ENCODE data around the gene ARHGAP15.

DNA sequence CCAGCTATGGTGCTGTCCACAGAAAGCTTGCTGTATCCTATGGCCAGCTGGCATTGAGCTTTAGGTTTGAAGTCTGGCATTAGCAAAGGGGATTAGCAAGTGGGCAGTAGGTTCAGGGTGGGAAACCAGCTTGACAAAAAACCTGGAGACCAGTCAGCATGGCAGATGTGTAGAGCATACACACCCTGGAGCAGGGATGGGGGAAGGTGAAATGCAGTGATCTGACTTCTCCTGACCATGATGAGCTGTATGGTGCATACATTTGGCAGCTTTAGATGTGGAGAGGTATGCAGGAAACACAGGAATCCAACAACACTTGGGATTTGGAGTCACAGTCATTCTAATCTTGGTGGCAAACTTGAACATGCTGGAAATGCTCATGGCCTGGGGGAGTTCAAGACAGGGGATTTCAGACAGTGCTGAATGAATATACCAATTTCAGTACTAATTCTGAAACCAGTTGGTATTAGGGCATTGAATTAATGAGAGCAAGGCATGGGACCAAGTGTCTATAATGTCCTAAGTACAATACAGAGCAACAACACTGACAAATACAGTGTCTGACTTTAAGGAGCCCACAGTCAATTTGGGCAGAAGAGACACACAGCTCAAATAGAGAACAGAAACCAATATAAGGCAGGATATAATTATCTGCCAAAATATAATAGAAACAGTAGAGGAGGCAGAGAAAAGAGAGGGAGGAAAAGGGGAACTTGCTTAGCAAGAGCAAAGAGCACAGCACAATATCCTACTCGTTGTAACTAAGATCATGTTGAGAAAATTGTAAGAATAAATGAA is 11.8 kb downstream of the ARHGAP15 start:
- no peak for TF ChIP-seq HDGF (IDR thresholded peaks at IDR 0.05; ENCODE audit: borderline replicate concordance)
- TF ChIP-seq, protein P1, sequence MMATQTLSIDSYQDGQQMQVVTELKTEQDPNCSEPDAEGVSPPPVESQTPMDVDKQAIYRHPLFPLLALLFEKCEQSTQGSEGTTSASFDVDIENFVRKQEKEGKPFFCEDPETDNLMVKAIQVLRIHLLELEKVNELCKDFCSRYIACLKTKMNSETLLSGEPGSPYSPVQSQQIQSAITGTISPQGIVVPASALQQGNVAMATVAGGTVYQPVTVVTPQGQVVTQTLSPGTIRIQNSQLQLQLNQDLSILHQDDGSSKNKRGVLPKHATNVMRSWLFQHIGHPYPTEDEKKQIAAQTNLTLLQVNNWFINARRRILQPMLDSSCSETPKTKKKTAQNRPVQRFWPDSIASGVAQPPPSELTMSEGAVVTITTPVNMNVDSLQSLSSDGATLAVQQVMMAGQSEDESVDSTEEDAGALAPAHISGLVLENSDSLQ (IDR thresholded peaks at IDR 0.05): no peak

Data from HEK293T (cell line).